Daoy (cell line): Measurements from ENCODE around the gene IL25. TPM values are rescaled to one million over a fixed set of nuclear protein-coding genes. Genes with fewer than 3 reads are reported as not detected.
"Not testable (repeated sequence)": the region's sequence is repeated elsewhere in the genome, so short reads cannot be mapped to it uniquely, and the experiment has no call there.

Experiments used
- DNase-seq: peaks from one replicate; pipeline ENCODE4 v3.0.0-alpha.2; 2015; ENCODE audit warnings: low read depth
- total RNA-seq: library from RNA; depleted of rRNA; stranded (reverse); fragments of >200 nt; shearing (Covaris generic); gene quantifications from 2 replicates; pipeline ENCODE4 v1.2.3, GENCODE V29; 2014

The IL25 gene
- total RNA-seq, 1 experiment from 2014 or later, result not detected

GRCh38 chr14:23388996-23389395 lies 16.4 kb downstream of the IL25 start:
- DNase-seq, result no peak

DNA sequence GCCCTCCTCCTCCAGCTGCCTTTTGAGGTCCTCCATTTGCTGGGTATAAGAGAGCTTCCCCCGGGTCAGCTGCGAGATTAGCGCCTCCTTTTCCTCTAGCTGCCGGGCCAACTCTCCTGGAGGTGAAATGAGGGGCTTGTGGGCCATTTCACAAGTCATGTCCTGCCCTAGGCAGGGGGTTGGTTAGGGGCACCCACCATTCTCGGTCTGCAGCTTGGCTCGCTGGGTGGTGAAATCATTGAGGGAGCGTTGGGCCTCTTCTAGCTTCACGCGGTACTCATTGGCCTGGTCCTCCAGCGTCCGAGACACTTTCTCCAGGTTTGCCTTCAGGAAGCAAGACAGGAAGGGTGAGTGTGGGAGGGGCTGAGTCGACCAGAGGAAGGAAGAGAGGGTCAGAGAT lies 16.8 kb downstream of the IL25 start:
- no peak for DNase-seq

- DNase-seq, result not testable (repeated sequence)
Observed at GRCh38 chr14:23389871-23390270, 17.3 kb downstream of the IL25 start.

DNA sequence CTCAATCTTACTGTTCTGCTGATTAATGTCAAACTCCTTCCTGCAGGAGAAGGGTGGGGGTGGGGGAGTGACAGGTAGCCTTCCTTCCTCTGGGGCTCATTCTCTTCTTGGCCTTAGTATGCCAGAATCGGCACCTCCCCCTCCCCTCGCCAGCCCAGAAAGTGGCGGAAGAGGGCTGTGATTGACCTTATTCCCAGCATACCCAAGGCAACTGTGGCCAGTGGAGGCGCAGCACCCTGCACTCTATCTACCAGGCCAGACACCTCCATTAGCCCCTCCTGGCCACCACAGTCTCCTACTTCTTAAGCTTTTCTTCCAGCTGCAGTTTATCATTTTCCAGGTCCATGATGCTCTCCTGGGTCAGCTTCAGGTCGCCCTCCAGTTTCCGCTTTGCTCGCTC lies 20.0 kb downstream of the IL25 start:
- no peak for DNase-seq

GRCh38 chr14:23396126-23396525 lies 23.5 kb downstream of the IL25 start:
- no peak for DNase-seq

- no peak for DNase-seq
Observed at GRCh38 chr14:23396781-23397407, 24.3 kb downstream of the IL25 start.

DNA sequence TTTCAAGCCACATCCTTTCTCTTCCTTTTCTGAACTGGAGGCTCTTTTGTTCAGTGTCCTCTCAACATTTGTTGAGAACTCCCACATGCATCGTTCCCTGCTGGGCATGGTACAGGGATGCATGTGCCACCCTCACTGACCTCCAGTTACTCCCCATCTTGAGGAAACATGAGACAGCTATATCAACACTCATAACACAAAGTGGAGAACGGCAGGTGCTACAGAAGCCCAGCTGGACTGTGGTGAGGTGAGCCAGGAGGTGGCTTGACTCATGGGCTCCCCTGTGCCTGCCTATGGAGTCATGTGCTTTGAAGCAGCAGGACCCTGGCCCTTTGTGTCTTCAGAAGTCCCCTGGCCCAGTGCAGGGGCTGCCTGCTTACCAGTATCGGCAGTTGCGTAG lies 25.7 kb downstream of the IL25 start:
- no peak for DNase-seq

DNA sequence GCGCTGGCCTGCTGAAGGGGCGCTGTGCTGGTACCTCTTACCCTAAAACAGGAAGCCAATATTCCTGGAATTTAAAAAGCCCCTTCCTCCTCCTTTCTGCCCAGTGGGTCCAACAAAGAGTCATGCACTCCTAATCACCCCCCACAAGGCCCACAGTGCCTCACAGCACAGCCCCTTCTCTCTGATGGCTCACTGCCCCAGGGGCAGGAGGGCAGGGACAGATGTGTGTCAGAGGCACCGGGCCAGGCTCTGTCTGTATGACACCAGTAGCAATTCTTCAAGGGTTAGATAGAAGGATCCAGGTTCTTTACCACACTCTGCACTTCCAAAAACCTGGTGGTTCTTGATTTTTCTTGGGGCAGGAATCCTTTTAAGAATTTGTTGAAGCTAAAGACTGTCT lies 26.5 kb downstream of the IL25 start:
- DNase-seq, result no peak

GRCh38 chr14:23399591-23399990 lies 27.0 kb downstream of the IL25 start:
- DNase-seq, result no peak

GRCh38 chr14:23400496-23401149 lies 28.0 kb downstream of the IL25 start:
- not testable (repeated sequence) for DNase-seq

- DNase-seq, result no peak
Observed at GRCh38 chr14:23401291-23401690, 28.7 kb downstream of the IL25 start.

GRCh38 chr14:23402296-23403138 lies 29.9 kb downstream of the IL25 start:
- peak; percentile 27 for DNase-seq

DNA sequence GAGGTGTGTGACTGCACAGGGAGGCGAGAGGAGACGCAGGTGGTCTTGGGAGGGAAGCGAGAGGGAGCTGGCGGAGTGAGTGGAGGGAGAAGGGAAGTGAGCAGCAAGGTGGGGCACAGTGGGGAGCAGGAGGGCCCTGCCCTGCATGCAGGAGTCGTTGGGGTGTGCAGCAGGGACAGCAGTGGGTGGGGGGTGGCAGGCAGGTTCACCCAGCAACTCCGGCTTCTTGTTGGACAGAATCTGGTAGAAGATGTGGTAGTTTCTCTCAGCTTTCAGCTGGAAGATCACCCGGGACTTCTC lies 30.5 kb downstream of the IL25 start:
- no peak for DNase-seq

- DNase-seq, result no peak
Observed at GRCh38 chr14:23403908-23404307, 31.3 kb downstream of the IL25 start.

DNA sequence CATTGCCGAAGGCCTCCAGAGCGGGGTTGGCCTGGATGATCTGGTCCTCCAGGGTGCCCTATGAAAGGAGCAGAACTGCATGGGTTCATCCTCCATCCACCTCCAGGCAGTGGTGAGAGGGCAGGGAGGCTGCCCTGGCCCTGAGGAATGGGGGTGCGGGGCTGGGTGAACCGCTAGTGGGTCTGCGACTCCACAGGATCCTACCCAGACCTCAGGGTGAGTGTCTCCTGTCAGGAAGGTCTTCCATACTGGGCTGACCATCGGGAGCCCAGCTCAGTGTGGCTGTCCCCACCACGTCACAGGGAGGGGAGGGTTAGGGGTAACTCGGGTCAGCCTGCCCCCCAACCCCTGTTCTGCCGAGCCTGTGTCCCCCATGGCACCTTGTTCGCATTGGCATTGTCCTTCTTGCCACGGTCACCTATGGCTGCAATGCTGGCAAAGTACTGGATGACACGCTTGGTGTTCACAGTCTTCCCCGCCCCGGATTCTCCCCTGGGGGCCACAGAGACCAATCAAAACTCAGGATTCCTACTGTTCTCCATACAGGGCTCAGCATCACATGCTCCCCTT lies 31.8 kb downstream of the IL25 start:
- DNase-seq, result no peak

- no peak for DNase-seq
Observed at GRCh38 chr14:23405096-23405495, 32.5 kb downstream of the IL25 start.

DNA sequence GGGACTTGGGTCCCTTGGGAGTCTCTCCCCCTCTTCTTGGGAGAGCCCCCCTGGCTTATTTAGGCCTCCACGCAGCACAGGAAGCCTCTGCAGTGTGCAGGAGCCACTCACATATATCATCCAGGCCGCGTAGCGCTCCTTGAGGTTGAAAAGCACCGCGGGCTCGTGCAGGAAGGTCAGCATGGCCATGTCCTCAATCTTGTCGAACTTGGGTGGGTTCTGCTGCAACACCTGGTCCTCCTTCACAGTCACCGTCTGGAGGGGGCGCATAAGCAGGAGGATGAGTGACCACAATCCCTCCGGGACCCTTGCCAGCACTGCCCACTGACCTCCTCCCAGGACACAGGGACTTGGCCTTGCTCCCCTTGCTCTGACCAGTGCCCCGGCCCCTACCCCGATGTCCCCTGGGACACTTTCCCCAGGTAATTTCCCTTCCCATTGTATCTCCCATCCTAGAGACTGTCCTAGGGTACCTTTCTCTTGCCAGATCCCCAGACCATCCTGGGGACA lies 33.0 kb downstream of the IL25 start:
- no peak for DNase-seq

- no peak for DNase-seq
Observed at GRCh38 chr14:23406244-23406643, 33.6 kb downstream of the IL25 start.

DNA sequence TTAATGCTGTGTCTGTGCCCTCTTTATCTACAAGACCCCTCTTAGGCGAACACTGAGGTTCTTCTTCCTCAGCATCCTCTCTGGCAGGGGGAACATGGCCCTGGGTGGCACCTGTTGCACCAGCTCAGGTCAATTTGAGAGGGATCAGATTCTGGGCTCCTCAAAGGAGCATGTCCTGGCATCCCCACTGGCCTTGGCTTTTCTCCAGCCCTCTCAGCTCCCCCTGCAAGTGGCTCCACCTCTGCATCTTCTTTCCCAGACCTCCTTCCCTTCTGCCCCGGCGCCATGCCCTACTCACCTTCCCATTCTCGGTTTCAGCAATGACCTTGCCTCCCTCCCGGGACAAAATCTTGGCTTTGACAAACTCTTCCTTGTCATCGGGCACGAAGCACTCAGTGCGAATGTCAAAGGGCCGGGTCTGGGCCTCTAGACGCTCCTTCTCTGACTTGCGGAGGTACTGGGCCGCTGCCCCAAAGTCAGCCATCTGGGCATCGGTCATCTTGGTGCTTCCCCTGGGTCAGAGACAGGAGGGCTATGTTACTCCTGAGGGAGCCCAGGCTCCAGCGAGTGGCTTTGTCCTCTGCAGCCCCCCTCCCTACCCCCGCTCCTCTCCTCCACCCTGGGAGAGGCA lies 34.2 kb downstream of the IL25 start:
- DNase-seq, result no peak

GRCh38 chr14:23407516-23408306 lies 35.1 kb downstream of the IL25 start, which contains the start of gene MYH6:
Gene MYH6 (minus strand): TSS chr14:23408273. CDS start chr14:23407223, 1,050 bp downstream.
- DNase-seq, result no peak

DNA sequence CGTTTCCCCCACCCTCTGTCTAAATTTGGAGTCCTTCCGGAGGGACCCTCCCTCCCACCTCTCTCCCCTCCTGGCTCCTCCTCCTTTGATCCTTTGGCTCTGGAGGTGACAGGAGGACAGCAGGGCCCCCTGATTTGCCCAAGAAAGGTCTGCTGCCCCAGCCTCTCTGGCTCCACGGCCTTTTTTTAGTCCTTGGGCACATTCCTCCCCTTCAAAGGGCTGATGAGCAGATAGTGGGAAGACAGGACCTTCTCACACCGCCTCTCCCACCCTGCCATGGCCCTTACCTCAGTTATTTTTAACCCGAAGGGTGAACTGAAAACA lies 35.7 kb downstream of the IL25 start:
- DNase-seq, result no peak
